AG04450 (cell line): ENCODE data around the gene RAPGEF5. TPM values are rescaled to one million over a fixed set of nuclear protein-coding genes. Genes with fewer than 3 reads are reported as not detected.

Source experiments
- CTCF ChIA-PET: fragments of 300-600, 350-600 bp; formaldehyde crosslinking; extraction: SDS; loops from one replicate; lab custom pipeline; 2022; ENCODE audit warnings: antibody characterized with exemption, inconsistent platforms; lab: Charles Lee
- POLR2A ChIA-PET: fragments of 350-600 bp; formaldehyde crosslinking; extraction: SDS; loops from one replicate; lab custom pipeline; 2021; ENCODE audit warnings: antibody characterized with exemption, inconsistent platforms; lab: Yijun Ruan, JAX
- DNase-seq: peaks from one replicate; pipeline ENCODE4 v3.0.0-alpha.2; 2011; ENCODE audit warnings: low read depth, low spot score
- H3K27ac ChIP-seq: one replicate; pipeline ENCODE4 v1.5.1; 2012; ENCODE audit warnings: low read depth, low read length, control low read depth
- H3K27me3 ChIP-seq: one replicate; pipeline ENCODE4 v1.6.0; 2012; ENCODE audit warnings: low read length; ENCODE audit not compliant: control insufficient read depth, insufficient read depth
- H3K4me3 ChIP-seq: 2 replicates; pipeline ENCODE4 v1.5.1; 2011; ENCODE audit warnings: mild to moderate bottlenecking, low read depth, low read length, control low read depth
- H3K9me3 ChIP-seq: 2 replicates; pipeline ENCODE4 v1.5.1; 2012; ENCODE audit warnings: low read length; ENCODE audit not compliant: control insufficient read depth, insufficient read depth
- CTCF ChIP-seq: IDR thresholded peaks from 2 replicates; pipeline ENCODE4 v1.5.1; 2011; ENCODE audit warnings: low read depth, low read length, control low read depth, inconsistent platforms
- polyA plus RNA-seq: library from polyadenylated mRNA; depleted of rRNA; stranded (reverse); fragments of >200 nt; gene quantifications from 2 replicates; pipeline ENCODE4 v1.2.3, GENCODE V29; 2011

The RAPGEF5 gene
- polyA plus RNA-seq, 1 experiment: 0.16 TPM

- no peaks in the 10 kb centered on the region for H3K27me3 ChIP-seq
- H3K9me3 ChIP-seq: no peaks in the 10 kb centered on the region
- CTCF ChIA-PET: interaction anchor here (0.6 to 2.6 kb wide), 2 partner anchors 54 to 198 kb away, joined by 5 to 9 read pairs; no protein-coding TSS in a partner anchor
- no peak overlapping the region for H3K4me3 ChIP-seq
- POLR2A ChIA-PET: no interaction called here
- H3K27ac ChIP-seq: no peak overlapping the region
- DNase-seq: no peak
- no peak for TF ChIP-seq CTCF
Measured at GRCh38 chr7:22307816-22308215, 49.1 kb downstream of the RAPGEF5 start.

GRCh38 chr7:22305706-22306105 is 51.2 kb downstream of the RAPGEF5 start:
- Histone ChIP-seq H3K27me3 (no peaks in the 10 kb centered on the region), H3K4me3 (no peak overlapping the region), H3K9me3 (no peaks in the 10 kb centered on the region), H3K27ac (no peak overlapping the region)
- no peak for TF ChIP-seq CTCF
- ChIA-PET CTCF (interaction anchor here (0.8 kb wide), 1 partner anchor 146 kb away, joined by 3 read pairs; no protein-coding TSS in a partner anchor), POLR2A (no interaction called here)
- no peak for DNase-seq

- H3K27ac ChIP-seq: no peak overlapping the region
- no peak for DNase-seq
- TF ChIP-seq CTCF: no peak
- H3K27me3 ChIP-seq: no peaks in the 10 kb centered on the region
- ChIA-PET POLR2A (no interaction called here), CTCF (interaction anchor here (1.1 to 1.5 kb wide), 3 partner anchors 10 to 193 kb away, joined by 3 to 5 read pairs (median 5); no protein-coding TSS in a partner anchor)
- H3K9me3 ChIP-seq: no peaks in the 10 kb centered on the region
- H3K4me3 ChIP-seq: no peak overlapping the region
Measured at GRCh38 chr7:22302951-22303423, 54.0 kb downstream of the RAPGEF5 start.

GRCh38 chr7:22302193-22302592 is 54.8 kb downstream of the RAPGEF5 start:
- POLR2A ChIA-PET: no interaction called here
- Histone ChIP-seq H3K9me3 (no peaks in the 10 kb centered on the region), H3K27me3 (no peaks in the 10 kb centered on the region), H3K4me3 (no peak overlapping the region), H3K27ac (no peak overlapping the region)
- no peak for DNase-seq
- CTCF ChIA-PET: interaction anchor here (0.6 to 7.5 kb wide), 4 partner anchors 9 to 192 kb away, joined by 3 to 81 read pairs (median 8); no protein-coding TSS in a partner anchor
- no peak for TF ChIP-seq CTCF

GRCh38 chr7:22301790-22302189 is 55.2 kb downstream of the RAPGEF5 start:
- no peaks in the 10 kb centered on the region for H3K27me3 ChIP-seq
- no peaks in the 10 kb centered on the region for H3K9me3 ChIP-seq
- no peak for TF ChIP-seq CTCF
- ChIA-PET CTCF (interaction anchor here (0.6 to 7.5 kb wide), 3 partner anchors 9 to 191 kb away, joined by 3 to 81 read pairs (median 11); no protein-coding TSS in a partner anchor), POLR2A (no interaction called here)
- H3K4me3 ChIP-seq: no peak overlapping the region
- DNase-seq: no peak
- no peak overlapping the region for H3K27ac ChIP-seq
